Stimulated activated naive B cell treated with anti-CD40 and anti-IgM and Interleukin-4, amounts not matched to agents 10 μg/mL and 1 μg/mL and 100 μg/mL, for 72 hours (primary cell): ENCODE data around the gene RNASEH2C.
"Not testable (repeated sequence)": the region's sequence is repeated elsewhere in the genome, so short reads cannot be mapped to it uniquely, and the experiment has no call there.

Experiments used
- ATAC-seq, 2 donors: fragments of 150-1000 bp; cut with Tn5 transposase; replicated peaks; 2 replicates each; pipeline ENCODE4 v1.10.0; 2021; ENCODE audit warnings: moderate library complexity in 1 of 2
- DNase-seq: peaks from one replicate; pipeline ENCODE4 v3.0.0; 2021
- H3K27ac Mint-ChIP-seq: one replicate; pipeline ENCODE4 v1.8.0; 2022; ENCODE audit warnings: mild to moderate bottlenecking, mixed read lengths
- H3K27me3 Mint-ChIP-seq, 2 donors: one replicate each; pipeline ENCODE4 v1.8.0; 2022; ENCODE audit warnings: mixed read lengths in 2 of 2
- H3K36me3 Mint-ChIP-seq, 2 donors: one replicate each; pipeline ENCODE4 v1.8.0; 2022; ENCODE audit warnings: mixed read lengths in 2 of 2, mild to moderate bottlenecking in 1 of 2
- H3K4me1 Mint-ChIP-seq, 2 donors: one replicate each; pipeline ENCODE4 v1.8.0; 2022; ENCODE audit warnings: mixed read lengths in 2 of 2, mild to moderate bottlenecking in 1 of 2
- H3K4me3 Mint-ChIP-seq, 2 donors: one replicate each; pipeline ENCODE4 v1.8.0; 2022; ENCODE audit warnings: mild to moderate bottlenecking in 2 of 2, mixed read lengths in 2 of 2, moderate library complexity in 1 of 2
- H3K9me3 Mint-ChIP-seq, 2 donors: one replicate each; pipeline ENCODE4 v1.8.0; 2022; ENCODE audit warnings: mixed read lengths in 2 of 2, mild to moderate bottlenecking in 1 of 2

Gene RNASEH2C

DNA sequence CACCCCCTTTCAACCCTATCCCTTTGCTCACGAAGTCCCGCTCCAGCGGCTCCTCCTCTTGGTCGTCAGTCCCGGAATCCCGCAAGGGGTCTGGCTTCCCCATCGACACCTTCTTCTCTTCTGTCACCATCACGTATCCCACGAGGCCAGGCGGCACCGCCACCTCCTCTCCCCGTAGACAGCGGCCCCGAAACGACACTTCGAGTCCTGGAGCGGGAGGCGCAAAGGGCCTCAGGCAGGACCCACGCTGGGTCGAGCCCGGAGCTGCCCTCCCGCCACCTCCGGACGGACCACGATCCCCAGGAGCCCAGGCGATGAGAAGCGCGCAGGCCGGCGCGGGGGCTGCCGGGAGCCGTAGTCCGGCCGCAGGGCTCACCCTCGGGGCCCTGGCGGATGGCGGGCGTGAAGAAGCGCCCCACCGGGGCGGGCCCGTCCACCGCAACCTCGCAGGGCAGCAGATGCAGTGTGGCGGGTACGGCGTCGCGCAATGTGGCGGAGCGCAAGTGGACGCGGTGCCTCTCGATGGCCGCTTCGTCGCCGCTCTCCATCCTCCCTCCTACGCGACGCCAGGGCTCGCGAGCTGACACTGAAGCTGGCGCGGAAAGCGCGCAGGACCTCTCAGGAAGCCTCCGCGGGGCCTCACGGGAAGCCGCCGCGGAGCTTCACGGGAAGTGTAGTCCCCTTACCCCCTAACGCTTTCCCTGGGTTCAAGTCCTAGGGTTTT, at the start of gene RNASEH2C:
Gene RNASEH2C (minus strand): TSS at position 588 of the 724 bp plus-strand sequence. CDS start 40 bp downstream, at position 548.
- no peaks in the 10 kb centered on the region for H3K9me3 Mint-ChIP-seq
- peak within 1 kb of the TSS; percentile 98 to 100 for H3K4me3 Mint-ChIP-seq
- peak within 1 kb of the TSS; percentile 97 for H3K27ac Mint-ChIP-seq
- H3K36me3 Mint-ChIP-seq, result peaks cover 23 to 36% of the 10 kb centered on the region in 2 donors
- DNase-seq (peak; percentile 82), ATAC-seq (peak; percentile 92 to 93)
- no peaks in the 10 kb centered on the region for H3K27me3 Mint-ChIP-seq
- H3K4me1 Mint-ChIP-seq, result peaks cover 28 to 40% of the 10 kb centered on the region in 2 donors

DNA sequence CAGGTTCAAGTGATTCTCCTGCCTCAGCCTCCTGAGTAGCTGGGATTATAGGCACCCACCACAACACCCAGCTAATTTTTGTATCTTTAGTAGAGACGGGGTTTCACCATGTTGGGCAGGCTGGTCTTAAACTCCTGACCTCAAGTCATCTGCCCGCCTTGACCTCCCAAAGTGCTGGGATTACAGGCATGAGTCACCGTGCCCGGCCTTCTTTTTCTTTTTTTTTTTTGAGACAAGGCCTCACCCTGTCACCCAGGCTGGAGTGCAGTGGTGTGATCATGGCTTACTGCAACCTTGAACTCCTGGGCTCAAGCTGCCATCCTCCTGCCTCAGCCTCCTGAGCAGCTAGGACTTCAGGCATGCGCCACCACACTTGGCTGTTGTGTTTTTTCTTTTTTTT, 47.2 kb upstream of the RNASEH2C start:
- H3K4me3 Mint-ChIP-seq, H3K9me3 Mint-ChIP-seq, ATAC-seq, H3K27ac Mint-ChIP-seq, DNase-seq, H3K27me3 Mint-ChIP-seq, H3K36me3 Mint-ChIP-seq, H3K4me1 Mint-ChIP-seq: not testable (repeated sequence)

GRCh38 chr11:65767406-65767805, 46.8 kb upstream of the RNASEH2C start:
- H3K9me3 Mint-ChIP-seq, result no peaks in the 10 kb centered on the region
- peaks cover 3 to 5% of the 10 kb centered on the region in 2 donors for H3K4me1 Mint-ChIP-seq
- H3K36me3 Mint-ChIP-seq, result no peaks in the 10 kb centered on the region
- no peaks in the 10 kb centered on the region for H3K27me3 Mint-ChIP-seq
- DNase-seq, result no peak
- no peak overlapping the region for H3K4me3 Mint-ChIP-seq
- no peak overlapping the region for H3K27ac Mint-ChIP-seq
- no peak for ATAC-seq

GRCh38 chr11:65766535-65766934, 45.9 kb upstream of the RNASEH2C start:
- Mint-ChIP-seq H3K27ac (no peak overlapping the region), H3K36me3 (no peaks in the 10 kb centered on the region), H3K9me3 (no peaks in the 10 kb centered on the region), H3K4me3 (no peak overlapping the region), H3K27me3 (no peaks in the 10 kb centered on the region), H3K4me1 (peaks cover 3 to 5% of the 10 kb centered on the region in 2 donors)
- no peak for DNase-seq
- ATAC-seq, result no peak

- no peak for ATAC-seq
- H3K9me3 Mint-ChIP-seq, result no peaks in the 10 kb centered on the region
Observed at GRCh38 chr11:65764434-65764833, 43.8 kb upstream of the RNASEH2C start.

DNA sequence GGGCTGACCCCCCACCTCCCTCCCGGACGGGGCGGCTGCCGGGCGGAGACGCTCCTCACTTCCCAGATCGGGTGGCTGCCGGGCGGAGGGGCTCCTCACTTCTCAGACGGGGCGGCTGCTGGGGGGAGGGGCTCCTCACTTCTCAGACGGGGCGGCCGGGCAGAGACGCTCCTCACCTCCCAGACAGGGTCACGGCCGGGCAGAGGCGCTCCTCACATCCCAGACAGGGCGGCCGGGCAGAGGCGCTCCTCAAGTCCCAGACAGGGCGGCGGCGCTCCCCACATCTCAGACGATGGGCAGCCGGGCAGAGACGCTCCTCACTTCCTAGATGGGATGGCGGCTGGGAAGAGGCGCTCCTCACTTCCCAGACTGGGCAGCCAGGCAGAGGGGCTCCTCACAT, 42.2 kb upstream of the RNASEH2C start:
- not testable (repeated sequence) for H3K4me3 Mint-ChIP-seq, ATAC-seq, H3K27ac Mint-ChIP-seq, H3K36me3 Mint-ChIP-seq, H3K4me1 Mint-ChIP-seq, H3K27me3 Mint-ChIP-seq, H3K9me3 Mint-ChIP-seq, DNase-seq

More at GRCh38 chr11:65764434-65764833, 43.8 kb upstream of the RNASEH2C start:
- no peak for DNase-seq
- peaks cover 0 to under 1% of the 10 kb centered on the region in 2 donors for H3K4me1 Mint-ChIP-seq
- no peak overlapping the region for H3K27ac Mint-ChIP-seq
- peaks cover 0 to under 1% of the 10 kb centered on the region in 2 donors for H3K27me3 Mint-ChIP-seq
- no peak overlapping the region for H3K4me3 Mint-ChIP-seq
- no peaks in the 10 kb centered on the region for H3K36me3 Mint-ChIP-seq

DNA sequence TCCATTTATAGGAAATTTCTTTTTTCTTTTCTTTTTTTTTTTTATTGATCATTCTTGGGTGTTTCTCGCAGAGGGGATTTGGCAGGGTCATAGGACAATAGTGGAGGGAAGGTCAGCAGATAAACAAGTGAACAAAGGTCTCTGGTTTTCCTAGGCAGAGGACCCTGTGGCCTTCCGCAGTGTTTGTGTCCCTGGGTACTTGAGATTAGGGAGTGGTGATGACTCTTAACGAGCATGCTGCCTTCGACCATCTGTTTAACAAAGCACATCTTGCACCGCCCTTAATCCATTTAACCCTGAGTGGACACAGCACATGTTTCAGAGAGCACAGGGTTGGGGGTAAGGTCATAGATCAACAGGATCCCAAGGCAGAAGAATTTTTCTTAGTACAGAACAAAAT, 41.6 kb upstream of the RNASEH2C start:
- H3K4me1 Mint-ChIP-seq, DNase-seq, ATAC-seq, H3K36me3 Mint-ChIP-seq, H3K9me3 Mint-ChIP-seq, H3K4me3 Mint-ChIP-seq, H3K27ac Mint-ChIP-seq, H3K27me3 Mint-ChIP-seq: not testable (repeated sequence)

DNA sequence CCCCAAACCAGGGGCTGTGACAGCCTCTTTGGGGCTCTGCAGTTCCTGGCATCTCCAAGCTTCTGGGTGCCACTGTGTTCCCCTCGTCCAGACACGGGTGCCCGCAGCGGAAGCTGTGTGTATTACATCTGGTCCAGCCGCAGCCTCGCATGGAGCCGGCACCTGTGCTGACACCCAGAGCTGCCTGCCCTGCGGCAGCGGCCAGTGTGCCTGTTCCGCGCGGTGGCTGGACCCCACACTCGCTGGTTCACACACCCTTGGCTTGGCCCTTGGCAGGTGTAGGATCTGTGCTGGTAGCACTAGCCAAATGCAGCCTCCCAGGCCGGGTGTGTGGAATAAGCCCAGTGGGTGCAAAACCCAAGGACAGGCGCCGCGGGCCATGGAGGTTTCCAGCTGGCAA, 24.5 kb upstream of the RNASEH2C start:
- no peak for DNase-seq
- no peak for ATAC-seq
- Mint-ChIP-seq H3K27me3 (peaks cover 5 to 15% of the 10 kb centered on the region in 2 donors), H3K27ac (no peak overlapping the region), H3K36me3 (no peaks in the 10 kb centered on the region), H3K4me1 (peaks cover 0 to 4% of the 10 kb centered on the region in 2 donors), H3K4me3 (no peak overlapping the region), H3K9me3 (no peaks in the 10 kb centered on the region)

- Mint-ChIP-seq H3K4me1 (peaks cover 0 to 4% of the 10 kb centered on the region in 2 donors), H3K9me3 (no peaks in the 10 kb centered on the region), H3K4me3 (no peak overlapping the region), H3K27ac (no peak overlapping the region), H3K27me3 (peaks cover 5 to 19% of the 10 kb centered on the region in 2 donors), H3K36me3 (no peaks in the 10 kb centered on the region)
- ATAC-seq, result no peak
- no peak for DNase-seq
Observed at GRCh38 chr11:65744699-65745042, 24.1 kb upstream of the RNASEH2C start.

GRCh38 chr11:65744026-65744698, 23.6 kb upstream of the RNASEH2C start:
- no peaks in the 10 kb centered on the region for H3K36me3 Mint-ChIP-seq
- no peak overlapping the region for H3K27ac Mint-ChIP-seq
- no peaks in the 10 kb centered on the region for H3K9me3 Mint-ChIP-seq
- peaks cover 0 to 4% of the 10 kb centered on the region in 2 donors for H3K4me1 Mint-ChIP-seq
- H3K27me3 Mint-ChIP-seq, result peaks cover 5 to 17% of the 10 kb centered on the region in 2 donors
- ATAC-seq, result no peak
- no peak for DNase-seq
- H3K4me3 Mint-ChIP-seq, result no peak overlapping the region

GRCh38 chr11:65743681-65744025, 23.1 kb upstream of the RNASEH2C start:
- DNase-seq (no peak), ATAC-seq (no peak)
- Mint-ChIP-seq H3K4me1 (peaks cover 0 to 4% of the 10 kb centered on the region in 2 donors), H3K9me3 (no peaks in the 10 kb centered on the region), H3K27me3 (peaks cover 6 to 14% of the 10 kb centered on the region in 2 donors), H3K36me3 (no peaks in the 10 kb centered on the region), H3K27ac (no peak overlapping the region), H3K4me3 (no peak overlapping the region)

DNA sequence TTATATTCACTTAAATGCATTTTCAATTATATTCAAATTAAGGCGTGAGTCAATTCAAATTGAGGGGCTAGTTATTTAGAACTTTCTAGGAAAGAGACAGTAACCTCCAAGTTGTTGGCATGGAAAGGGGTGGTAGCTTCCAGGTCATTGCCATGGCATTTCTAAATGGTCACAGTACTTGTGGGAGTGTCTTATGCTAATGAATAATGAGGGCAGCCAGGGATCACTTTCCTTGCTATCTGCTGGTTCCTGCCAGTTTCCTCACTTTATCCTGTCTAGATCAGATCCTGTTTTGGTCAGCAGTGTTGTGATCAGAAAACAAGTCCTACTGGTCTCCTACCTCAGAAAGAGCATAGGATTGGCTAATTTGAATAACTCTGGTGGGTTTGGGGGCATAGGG, 21.8 kb upstream of the RNASEH2C start:
- Mint-ChIP-seq H3K4me1 (peaks cover 0 to 4% of the 10 kb centered on the region in 2 donors), H3K27me3 (peaks cover 13 to 24% of the 10 kb centered on the region in 2 donors), H3K4me3 (no peak overlapping the region), H3K36me3 (no peaks in the 10 kb centered on the region), H3K9me3 (no peaks in the 10 kb centered on the region), H3K27ac (no peak overlapping the region)
- DNase-seq (no peak), ATAC-seq (no peak)

- Mint-ChIP-seq H3K9me3 (peaks cover 0 to 3% of the 10 kb centered on the region in 2 donors), H3K4me3 (no peak overlapping the region), H3K4me1 (peaks cover 0 to 4% of the 10 kb centered on the region in 2 donors), H3K27ac (no peak overlapping the region), H3K27me3 (peaks cover 13 to 24% of the 10 kb centered on the region in 2 donors), H3K36me3 (no peaks in the 10 kb centered on the region)
- DNase-seq, result no peak
- no peak for ATAC-seq
Observed at GRCh38 chr11:65741185-65741584, 20.6 kb upstream of the RNASEH2C start.

GRCh38 chr11:65739022-65739421, 18.4 kb upstream of the RNASEH2C start:
- H3K4me3 Mint-ChIP-seq, result no peak overlapping the region
- no peaks in the 10 kb centered on the region for H3K4me1 Mint-ChIP-seq
- H3K36me3 Mint-ChIP-seq, result no peaks in the 10 kb centered on the region

DNA sequence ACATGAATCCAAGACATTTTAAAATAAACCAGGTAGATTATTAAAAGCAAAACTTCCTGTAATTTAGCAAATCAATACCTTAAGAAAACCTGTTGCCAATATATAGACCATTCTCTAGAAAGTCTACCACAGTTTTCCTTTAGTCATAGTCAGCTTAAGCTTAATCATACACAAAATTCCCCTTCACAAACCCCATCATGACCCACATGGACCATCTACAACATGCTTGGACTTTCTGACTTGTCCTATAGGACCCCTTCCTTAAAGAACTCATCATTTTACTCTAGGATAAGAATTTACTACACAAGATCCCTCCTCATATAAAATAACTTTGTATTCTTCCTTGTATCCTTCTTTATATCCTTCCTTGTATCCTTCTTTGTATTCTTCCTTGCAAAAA, 16.2 kb upstream of the RNASEH2C start:
- Mint-ChIP-seq H3K4me3 (no peak overlapping the region), H3K27ac (no peak overlapping the region), H3K27me3 (peaks cover 21 to 29% of the 10 kb centered on the region in 2 donors), H3K9me3 (peaks cover 0 to 3% of the 10 kb centered on the region in 2 donors), H3K36me3 (peaks cover 0 to 2% of the 10 kb centered on the region in 2 donors), H3K4me1 (no peaks in the 10 kb centered on the region)
- no peak for ATAC-seq
- no peak for DNase-seq

More at GRCh38 chr11:65739022-65739421, 18.4 kb upstream of the RNASEH2C start:
- DNase-seq (no peak), ATAC-seq (no peak)
- Mint-ChIP-seq H3K27ac (no peak overlapping the region), H3K27me3 (peaks cover 18 to 29% of the 10 kb centered on the region in 2 donors), H3K9me3 (peaks cover 0 to 3% of the 10 kb centered on the region in 2 donors)
